AG04449 (cell line): ENCODE measurements around the gene PRR15L.

Experiments
- CTCF ChIA-PET: fragments of 350-600 bp; formaldehyde crosslinking; extraction: SDS; loops from one replicate; lab custom pipeline; 2021; ENCODE audit warnings: antibody characterized with exemption; lab: Yijun Ruan, JAX
- POLR2A ChIA-PET: fragments of 400-600, 350-600 bp; formaldehyde crosslinking; extraction: SDS; loops from one replicate; lab custom pipeline; 2020; ENCODE audit warnings: antibody characterized with exemption, inconsistent platforms; lab: Yijun Ruan, JAX
- DNase-seq: peaks from one replicate; pipeline ENCODE4 v3.0.0-alpha.2; 2010; ENCODE audit warnings: low read depth, low spot score
- H3K4me3 ChIP-seq: 2 replicates; pipeline ENCODE4 v1.5.1; 2011; ENCODE audit warnings: low read depth, mild to moderate bottlenecking, control low read depth, low read length
- TF ChIP-seq, protein P1 (sequence below): IDR thresholded peaks from one replicate; pipeline ENCODE4 v1.5.1; 2011; ENCODE audit warnings: mild to moderate bottlenecking, moderate library complexity, low read length, control low read depth, inconsistent platforms; ENCODE audit not compliant: insufficient read depth; ENCODE audit errors: missing control alignments

PRR15L gene

DNA sequence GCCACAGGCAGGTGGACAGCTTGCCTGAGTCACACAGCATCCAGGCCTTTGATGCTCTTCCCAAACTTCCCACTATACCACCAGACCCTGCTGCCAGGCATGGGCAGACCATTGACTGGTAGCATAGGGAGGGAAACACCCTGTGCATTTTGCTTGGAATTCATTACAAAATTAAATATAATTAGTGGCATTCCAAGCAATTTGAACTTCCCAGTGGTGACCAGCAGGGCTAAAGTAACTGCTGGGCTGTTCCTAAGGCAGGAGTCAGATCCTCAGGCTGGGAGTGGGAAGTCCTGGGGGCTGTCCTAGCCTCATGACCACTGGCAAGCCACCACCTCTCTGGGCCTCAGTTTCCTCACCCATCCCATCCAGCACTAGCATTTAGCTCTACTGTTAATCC, 3.8 kb downstream of the PRR15L start:
- TF ChIP-seq, protein P1, sequence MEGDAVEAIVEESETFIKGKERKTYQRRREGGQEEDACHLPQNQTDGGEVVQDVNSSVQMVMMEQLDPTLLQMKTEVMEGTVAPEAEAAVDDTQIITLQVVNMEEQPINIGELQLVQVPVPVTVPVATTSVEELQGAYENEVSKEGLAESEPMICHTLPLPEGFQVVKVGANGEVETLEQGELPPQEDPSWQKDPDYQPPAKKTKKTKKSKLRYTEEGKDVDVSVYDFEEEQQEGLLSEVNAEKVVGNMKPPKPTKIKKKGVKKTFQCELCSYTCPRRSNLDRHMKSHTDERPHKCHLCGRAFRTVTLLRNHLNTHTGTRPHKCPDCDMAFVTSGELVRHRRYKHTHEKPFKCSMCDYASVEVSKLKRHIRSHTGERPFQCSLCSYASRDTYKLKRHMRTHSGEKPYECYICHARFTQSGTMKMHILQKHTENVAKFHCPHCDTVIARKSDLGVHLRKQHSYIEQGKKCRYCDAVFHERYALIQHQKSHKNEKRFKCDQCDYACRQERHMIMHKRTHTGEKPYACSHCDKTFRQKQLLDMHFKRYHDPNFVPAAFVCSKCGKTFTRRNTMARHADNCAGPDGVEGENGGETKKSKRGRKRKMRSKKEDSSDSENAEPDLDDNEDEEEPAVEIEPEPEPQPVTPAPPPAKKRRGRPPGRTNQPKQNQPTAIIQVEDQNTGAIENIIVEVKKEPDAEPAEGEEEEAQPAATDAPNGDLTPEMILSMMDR: no peak
- ChIA-PET CTCF (interaction anchor here (1.3 to 24.2 kb wide), 5 partner anchors 5 to 113 kb away, joined by 3 to 775 read pairs (median 444); partner anchors contain the start of genes CDK5RAP3, PNPO, PRR15L and SCRN2), POLR2A (no interaction called here)
- no peak for DNase-seq
- H3K4me3 ChIP-seq: no peak overlapping the region

DNA sequence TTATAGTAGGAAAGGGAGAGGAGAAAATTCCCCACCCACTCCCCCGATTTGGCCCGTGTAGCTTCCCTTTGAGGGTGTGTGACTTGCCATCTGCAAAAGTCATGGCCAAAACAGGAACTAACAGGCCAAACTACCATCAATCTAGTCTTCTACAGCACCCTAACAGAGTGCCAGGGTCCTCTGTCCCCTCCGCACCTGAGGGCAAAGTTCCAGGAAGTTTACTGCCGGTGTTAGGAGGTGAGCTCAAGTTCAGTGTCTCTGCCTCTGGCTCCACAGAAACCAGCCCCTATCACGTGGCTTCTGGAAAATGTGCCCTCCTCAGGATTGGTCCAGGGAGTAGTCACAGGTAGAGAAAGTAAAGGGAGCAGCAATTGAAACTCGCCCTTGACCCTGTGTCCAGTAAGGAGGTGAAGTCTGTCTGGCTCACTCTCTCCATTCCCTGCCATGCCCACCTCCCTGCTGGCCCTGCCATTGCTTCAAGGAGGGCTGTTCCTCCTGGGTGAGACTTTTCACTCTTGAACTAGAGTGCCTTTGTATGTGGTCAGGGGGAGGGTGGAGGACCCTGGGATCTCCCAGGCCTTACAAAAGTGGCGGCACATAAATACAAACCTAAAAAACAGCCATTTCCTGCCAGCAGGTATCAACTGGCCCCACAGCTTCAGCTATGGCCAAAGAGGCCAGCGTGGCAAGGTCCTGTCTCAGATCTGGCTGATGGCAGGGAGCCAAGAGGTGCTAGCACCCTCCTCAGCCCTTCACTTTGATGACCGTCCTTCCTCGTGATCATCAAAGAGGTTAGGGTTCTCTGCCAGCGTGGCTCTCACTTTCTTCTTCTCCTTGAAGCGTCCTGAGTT, 5.3 kb downstream of the PRR15L start:
- ChIA-PET CTCF (interaction anchor here (1.0 to 18.9 kb wide), 5 partner anchors 13 to 111 kb away, joined by 5 to 775 read pairs (median 128); partner anchors contain the start of genes CDK5RAP3, PNPO, PRR15L and SCRN2), POLR2A (no interaction called here)
- DNase-seq: no peak
- TF ChIP-seq, protein P1: no peak
- no peak overlapping the region for H3K4me3 ChIP-seq

DNA sequence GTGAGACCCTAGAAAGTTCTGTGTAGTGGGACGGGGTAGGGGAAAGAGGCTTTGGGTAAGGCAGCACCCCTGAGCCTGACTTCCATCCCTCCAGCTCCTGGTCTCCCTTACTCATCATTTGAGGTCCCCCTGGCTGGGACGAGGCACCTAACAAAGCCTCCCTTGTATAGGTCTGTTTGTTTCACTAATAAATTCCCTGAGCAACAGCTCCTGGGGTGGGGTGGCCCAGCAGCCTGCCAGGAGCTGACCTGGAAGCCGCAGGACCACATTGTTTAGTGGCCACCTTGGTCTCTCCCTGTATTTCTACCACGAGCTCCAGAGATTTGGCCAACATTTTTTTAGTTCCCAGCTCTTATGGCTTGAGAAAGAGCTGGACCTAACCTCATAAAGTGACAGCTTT, 7.2 kb downstream of the PRR15L start:
- TF ChIP-seq, protein P1: no peak
- no peak overlapping the region for H3K4me3 ChIP-seq
- ChIA-PET POLR2A (interaction anchor here (0.6 to 1.0 kb wide), 2 partner anchors 9 to 156 kb away, joined by 4 to 6 read pairs; partner anchors contain the start of gene PNPO), CTCF (interaction anchor here (1.1 to 18.9 kb wide), 18 partner anchors 11 to 159 kb away, joined by 3 to 775 read pairs (median 6); partner anchors contain the start of genes CDK5RAP3, PNPO, PRR15L and SCRN2)
- DNase-seq: no peak

DNA sequence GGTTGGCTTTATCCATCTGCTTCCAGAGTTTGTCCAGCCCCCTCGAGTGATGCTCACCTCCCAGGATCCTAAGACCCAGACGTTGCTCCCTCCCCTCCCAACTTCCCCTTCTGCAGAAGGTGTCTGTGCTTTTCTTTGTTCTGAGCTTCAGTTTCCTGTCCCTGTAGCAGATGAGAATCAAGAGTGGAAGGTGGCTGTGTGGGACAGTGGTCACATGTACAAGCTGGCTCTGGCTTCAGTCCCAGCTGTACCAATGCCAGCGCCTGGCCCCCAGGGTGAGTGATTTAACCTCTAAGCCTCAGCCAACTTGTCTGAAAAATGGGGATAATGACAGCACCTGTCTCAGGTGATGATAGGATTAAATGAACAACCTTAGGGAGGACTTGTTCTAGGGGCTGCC, 7.7 kb downstream of the PRR15L start:
- CTCF ChIA-PET: interaction anchor here (0.7 to 18.9 kb wide), 30 partner anchors 11 to 160 kb away, joined by 3 to 775 read pairs (median 6); partner anchors contain the start of genes CDK5RAP3, PNPO, PRR15L and SCRN2
- POLR2A ChIA-PET: interaction anchor here (0.8 to 1.5 kb wide), 3 partner anchors 9 to 68 kb away, joined by 3 to 6 read pairs (median 3); partner anchors contain the start of genes CDK5RAP3 and PNPO
- H3K4me3 ChIP-seq: no peak overlapping the region
- TF ChIP-seq, protein P1: no peak
- DNase-seq: no peak

DNA sequence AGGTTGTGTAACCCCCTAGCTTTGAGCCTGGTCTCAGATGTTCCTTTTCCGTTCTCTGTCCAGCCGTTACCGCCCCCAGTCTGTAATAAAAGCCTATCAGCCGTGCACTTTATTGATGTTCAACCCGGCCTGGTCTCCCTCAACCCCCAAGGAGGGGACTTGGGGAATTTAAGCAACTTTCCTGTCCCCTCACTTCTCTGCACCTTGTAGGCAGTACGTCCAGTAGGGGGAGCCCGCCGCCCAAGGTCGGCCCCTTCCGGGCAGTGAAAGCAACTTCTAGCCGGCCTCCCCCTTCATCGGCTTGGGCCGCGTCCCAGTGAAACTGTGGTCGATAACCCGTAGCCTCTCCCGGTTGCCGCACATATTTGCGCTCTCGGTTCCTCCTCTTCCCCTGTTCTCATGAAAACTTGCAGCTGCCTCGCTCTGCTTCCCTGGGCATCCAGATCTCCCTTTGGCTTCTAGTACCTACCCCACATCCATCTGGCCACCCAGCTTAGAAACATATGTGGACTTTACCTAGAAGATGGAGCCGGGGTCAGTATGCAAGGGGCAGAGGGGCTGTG, 8.4 kb downstream of the PRR15L start:
- no peak for DNase-seq
- CTCF ChIA-PET: interaction anchor here (0.7 to 18.9 kb wide), 34 partner anchors 10 to 191 kb away, joined by 3 to 775 read pairs (median 6); partner anchors contain the start of genes CDK5RAP3, PNPO, PRR15L and SCRN2
- H3K4me3 ChIP-seq: peak overlapping the region; percentile 43
- POLR2A ChIA-PET: interaction anchor here (0.8 to 1.5 kb wide), 3 partner anchors 8 to 69 kb away, joined by 3 to 6 read pairs (median 3); partner anchors contain the start of genes CDK5RAP3 and PNPO
- TF ChIP-seq, protein P1: peak; percentile 92
